NB4 (cell line): ENCODE measurements around the gene PHOX2B.

ENCODE experiments used
- MAX ChIP-seq: IDR thresholded peaks from 2 replicates; pipeline ENCODE4 v1.6.1; 2011; ENCODE audit warnings: low read depth, low read length
- MYC ChIP-seq: IDR thresholded peaks from 2 replicates; pipeline ENCODE4 v1.6.1; 2011; ENCODE audit warnings: low read depth, low read length
- POLR2A ChIP-seq: IDR thresholded peaks from 2 replicates; pipeline ENCODE4 v1.6.1; 2011; ENCODE audit warnings: mild to moderate bottlenecking; ENCODE audit not compliant: insufficient read length; ENCODE audit errors: extremely low read depth
- TF ChIP-seq, protein P1 (sequence below): IDR thresholded peaks from one replicate; pipeline ENCODE4 v1.5.1; 2012; ENCODE audit warnings: low read depth, low read length

DNA sequence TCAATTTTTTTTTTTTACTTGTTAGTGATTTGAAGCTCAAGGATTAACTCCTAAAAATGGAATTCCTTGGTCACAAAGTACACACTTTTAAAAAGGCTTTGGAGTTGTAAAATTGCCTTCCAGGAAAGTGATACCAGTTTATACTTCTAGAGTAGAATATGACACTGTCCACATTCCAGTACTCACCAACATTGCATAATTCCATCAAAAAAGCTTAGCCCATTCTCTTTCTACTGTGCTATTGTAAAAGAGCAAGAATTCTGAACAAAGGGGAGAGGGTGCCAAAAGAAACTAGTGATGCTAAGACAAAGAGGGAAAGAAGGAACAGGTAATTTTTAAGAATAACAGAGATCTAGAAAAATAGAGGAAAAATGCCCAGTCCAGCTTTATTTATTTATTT lies 10.4 kb upstream of the PHOX2B start:
- TF ChIP-seq, protein P1, sequence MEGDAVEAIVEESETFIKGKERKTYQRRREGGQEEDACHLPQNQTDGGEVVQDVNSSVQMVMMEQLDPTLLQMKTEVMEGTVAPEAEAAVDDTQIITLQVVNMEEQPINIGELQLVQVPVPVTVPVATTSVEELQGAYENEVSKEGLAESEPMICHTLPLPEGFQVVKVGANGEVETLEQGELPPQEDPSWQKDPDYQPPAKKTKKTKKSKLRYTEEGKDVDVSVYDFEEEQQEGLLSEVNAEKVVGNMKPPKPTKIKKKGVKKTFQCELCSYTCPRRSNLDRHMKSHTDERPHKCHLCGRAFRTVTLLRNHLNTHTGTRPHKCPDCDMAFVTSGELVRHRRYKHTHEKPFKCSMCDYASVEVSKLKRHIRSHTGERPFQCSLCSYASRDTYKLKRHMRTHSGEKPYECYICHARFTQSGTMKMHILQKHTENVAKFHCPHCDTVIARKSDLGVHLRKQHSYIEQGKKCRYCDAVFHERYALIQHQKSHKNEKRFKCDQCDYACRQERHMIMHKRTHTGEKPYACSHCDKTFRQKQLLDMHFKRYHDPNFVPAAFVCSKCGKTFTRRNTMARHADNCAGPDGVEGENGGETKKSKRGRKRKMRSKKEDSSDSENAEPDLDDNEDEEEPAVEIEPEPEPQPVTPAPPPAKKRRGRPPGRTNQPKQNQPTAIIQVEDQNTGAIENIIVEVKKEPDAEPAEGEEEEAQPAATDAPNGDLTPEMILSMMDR = no peak
- no peak for TF ChIP-seq POLR2A
- no peak for TF ChIP-seq MAX
- no peak for TF ChIP-seq MYC
